Spleen (tissue), 11 donors: ENCODE measurements around the gene FTL. TPM values are rescaled to one million over a fixed set of nuclear protein-coding genes. Genes with fewer than 3 reads are reported as not detected.
A peak's percentile ranks its signal among the peaks of the same experiment; 100 is the strongest.

Experiments
- DNase-seq: peaks from one replicate; pipeline ENCODE4 v3.0.0-alpha.2; 2020
- H3K27ac ChIP-seq, 8 donors: fragments of 200-600 bp; sonication (generic) in 7 of 8; 1 replicate in 4 of 8; 2 replicates in 4 of 8; pipeline versions ENCODE4 v1.5.0 to v1.8.0; 2016 to 2021; ENCODE audit warnings: inconsistent platforms in 4 of 8, mild to moderate bottlenecking in 4 of 8, moderate library complexity in 1 of 8
- H3K27me3 ChIP-seq, 7 donors: fragments of 200-600 bp; sonication (generic) in 6 of 7; replicated peaks in 1 of 7; 1 replicate in 4 of 7; 2 replicates in 3 of 7; pipeline versions ENCODE4 v1.5.0 to v1.8.0; 2016 to 2021; ENCODE audit warnings: inconsistent platforms in 3 of 7, mild to moderate bottlenecking in 1 of 7
- H3K36me3 ChIP-seq, 6 donors: fragments of 200-600 bp; sonication (generic) in 5 of 6; 1 replicate in 4 of 6; 2 replicates in 2 of 6; pipeline versions ENCODE4 v1.5.0 to v1.8.0; 2016 to 2021; ENCODE audit warnings: inconsistent platforms in 2 of 6
- H3K4me1 ChIP-seq, 6 donors: fragments of 200-600 bp; sonication (generic) in 5 of 6; 1 replicate in 3 of 6; 2 replicates in 3 of 6; pipeline versions ENCODE4 v1.5.0 to v1.8.0; 2016 to 2021; ENCODE audit warnings: inconsistent platforms in 3 of 6
- H3K4me3 ChIP-seq, 8 donors: fragments of 200-600 bp; sonication (generic) in 7 of 8; 1 replicate in 4 of 8; 2 replicates in 4 of 8; pipeline versions ENCODE4 v1.5.0 to v1.8.0; 2016 to 2021; ENCODE audit warnings: inconsistent platforms in 4 of 8, mild to moderate bottlenecking in 4 of 8, moderate library complexity in 2 of 8
- H3K9me3 ChIP-seq, 8 donors: fragments of 200-600 bp; sonication (generic) in 7 of 8; 1 replicate in 4 of 8; 2 replicates in 4 of 8; pipeline versions ENCODE4 v1.5.0 to v1.8.0; 2016 to 2021; ENCODE audit warnings: inconsistent platforms in 4 of 8
- CTCF ChIP-seq, 11 experiments: fragments of 200-600 bp in 7 of 11; fragments of 450-650 bp in 4 of 11; sonication (generic) in 4 of 11; IDR thresholded peaks in 8 of 11; conservative IDR thresholded peaks in 3 of 11; 1 replicate in 7 of 11; 2 replicates in 4 of 11; pipeline versions ENCODE4 v1.4.0 to v1.8.0; 2016 to 2021; ENCODE audit warnings: antibody characterized with exemption in 11 of 11, inconsistent platforms in 4 of 11, mild to moderate bottlenecking in 1 of 11
- POLR2A ChIP-seq, 3 donors: fragments of 450-650 bp; IDR thresholded peaks; one replicate each; pipeline ENCODE4 v1.5.1; 2017; ENCODE audit warnings: antibody characterized with exemption in 3 of 3, mild to moderate bottlenecking in 1 of 3
- POLR2AphosphoS5 ChIP-seq, 3 donors: sonication (generic); formaldehyde crosslinking; IDR thresholded peaks; one replicate each; pipeline ENCODE4 v1.5.1; 2017; ENCODE audit warnings: antibody characterized with exemption in 3 of 3
- WGBS, 5 donors: extraction: QIAGEN DNeasy Blood & Tissue Kit in 3 of 5; methylation state at CpG; one replicate each; pipeline versions ENCODE4 v1.1.5 to v1.1.7; 2013 to 2018; 5-methylcytosine and 5-hydroxymethylcytosine counted together
- intact Hi-C: fragments of 100-400 bp; cut with DNase I; formaldehyde crosslinking; loops from one replicate; pipeline ENCODE4 v1.15.0; 2023; ENCODE audit warnings: low total_unique reads
- polyA plus RNA-seq, 3 donors: library from polyadenylated mRNA; stranded (reverse); fragments of 200-250 nt; gene quantifications; one replicate each; pipeline ENCODE4 v1.2.1, GENCODE V29; 2013
- total RNA-seq, 7 donors: library from RNA; depleted of rRNA in 3 of 7; stranded (reverse); fragments of >200 nt in 3 of 7; fragmentation: NEBNext Ultra II Directional in 4 of 7; extraction: Animal tissue kit (Norgen Biotek cat#: 25700) in 4 of 7; gene quantifications; one replicate each; pipeline versions ENCODE4 v1.1.0 to v1.2.1, GENCODE V29; 2016 to 2021
- donor health status: healthy with polysubstance abuse.
- donor health status: DM: no; HTN: no; CAD: no; lungs with moderate emphysema.
- donor health status: DM: no; HTN: no; CAD: no.
- donor health status: Bipolar disorder and iron deficiency.
- donor health status: healthy.
- donor health status: DM: no; HTN: no; CAD: no.
- donor health status: DM: yes; HTN: yes; CAD: no.

The FTL gene
- total and polyA plus RNA-seq, 10 donors: 4,960 to 14,078 (median 7,397) TPM

GRCh38 chr19:48963371-48964204 is 1.5 kb upstream of the FTL start:
- H3K4me3 ChIP-seq: peak overlapping the region in 7 of 8 donors; percentile 20 to 99 (median 88)
- intact Hi-C loops: loop anchor here (10.0 kb wide), 1 partner anchor 89 kb away; the partner anchor contains the start of gene PPP1R15A
- 6 to 11% (median 8%) methylated on average over 14 to 28 of the region's 28 CpGs for WGBS, 5 donors

GRCh38 chr19:48964205-48965039 is 687 bp upstream of the FTL start:
- 13 to 20% (median 17%) methylated on average over 19 of the region's 19 CpGs for WGBS, 5 donors
- Histone ChIP-seq H3K27me3 (no peaks in the 10 kb centered on the region), H3K27ac (peak overlapping the region; percentile 81 to 98 (median 97)), H3K4me1 (peaks cover 35 to 91% (median 81%) of the 10 kb centered on the region in 6 donors), H3K4me3 (peak overlapping the region; percentile 74 to 99 (median 92)), H3K36me3 (peaks cover 3 to 57% (median 30%) of the 10 kb centered on the region in 6 donors), H3K9me3 (no peaks in the 10 kb centered on the region)
- intact Hi-C loops: loop anchor here (10.0 kb wide), 1 partner anchor 90 kb away; the partner anchor contains the start of gene PPP1R15A
- no peak for DNase-seq
- TF ChIP-seq POLR2AphosphoS5 (IDR thresholded peaks at IDR 0.05) (no peak), POLR2A (IDR thresholded peaks at IDR 0.05) (no peak), CTCF (IDR thresholded peaks at IDR 0.05 in 8 of 11, conservative IDR thresholded peaks at IDR 0.05 in 3 of 11) (no peak)

More at GRCh38 chr19:48963371-48964204, 1.5 kb upstream of the FTL start:
- Histone ChIP-seq H3K27ac (peak overlapping the region; percentile 81 to 98 (median 97)), H3K36me3 (peaks cover 3 to 50% (median 23%) of the 10 kb centered on the region in 6 donors), H3K27me3 (no peaks in the 10 kb centered on the region), H3K4me1 (peaks cover 35 to 92% (median 79%) of the 10 kb centered on the region in 6 donors), H3K9me3 (no peaks in the 10 kb centered on the region)
- TF ChIP-seq POLR2AphosphoS5 (IDR thresholded peaks at IDR 0.05) (peak; percentile 86 to 91 (median 87)), POLR2A (IDR thresholded peaks at IDR 0.05) (no peak)
- DNase-seq: peak; percentile 95

GRCh38 chr19:48965806-48966540 is 864 bp downstream of the FTL start:
- WGBS, 5 donors: 9 to 16% (median 11%) methylated on average over 27 to 36 of the region's 36 CpGs

More at GRCh38 chr19:48965806-48966540, 864 bp downstream of the FTL start:
- Histone ChIP-seq H3K36me3 (peaks cover 3 to 60% (median 39%) of the 10 kb centered on the region in 6 donors), H3K27ac (peak overlapping the region; percentile 81 to 98 (median 97)), H3K4me1 (peaks cover 35 to 90% (median 75%) of the 10 kb centered on the region in 6 donors), H3K9me3 (no peaks in the 10 kb centered on the region), H3K27me3 (no peaks in the 10 kb centered on the region), H3K4me3 (peak overlapping the region; percentile 74 to 99 (median 92))
- peak; percentile 96 for DNase-seq
- intact Hi-C loops: loop anchor here (10.0 kb wide), 1 partner anchor 91 kb away; the partner anchor contains the start of gene PPP1R15A
- TF ChIP-seq POLR2A (IDR thresholded peaks at IDR 0.05) (peak in 2 of 3 donors; percentile 8 to 20), POLR2AphosphoS5 (IDR thresholded peaks at IDR 0.05) (peak in 1 of 3 donors; percentile 79), CTCF (IDR thresholded peaks at IDR 0.05 in 8 of 11, conservative IDR thresholded peaks at IDR 0.05 in 3 of 11) (no peak)
